HG03378 (cell line): ENCODE data around the gene KIZ.

ENCODE experiments used
- ATAC-seq: cut with Tn5 transposase; IDR thresholded peaks from one replicate; pipeline ENCODE4 v1.9.1; 2021; ENCODE audit warnings: mild to moderate bottlenecking, moderate library complexity; ENCODE audit not compliant: unreplicated experiment

The KIZ gene

GRCh38 chr20:21257192-21257591 is 131.3 kb downstream of the KIZ start:
- no peak for ATAC-seq

- no peak for ATAC-seq
Observed at GRCh38 chr20:21258411-21258810, 132.5 kb downstream of the KIZ start.

- no peak for ATAC-seq
Observed at GRCh38 chr20:21259346-21259745, 133.5 kb downstream of the KIZ start.

GRCh38 chr20:21262812-21263211 is 136.9 kb downstream of the KIZ start:
- no peak for ATAC-seq

GRCh38 chr20:21265261-21266190 is 139.6 kb downstream of the KIZ start:
- no peak for ATAC-seq

GRCh38 chr20:21266191-21266536 is 140.3 kb downstream of the KIZ start:
- ATAC-seq: no peak

GRCh38 chr20:21269772-21270171 is 143.9 kb downstream of the KIZ start:
- ATAC-seq: no peak

GRCh38 chr20:21270806-21271205 is 144.9 kb downstream of the KIZ start:
- ATAC-seq: no peak

- ATAC-seq: no peak
Observed at GRCh38 chr20:21272279-21272678, 146.4 kb downstream of the KIZ start.

- no peak for ATAC-seq
Observed at GRCh38 chr20:21272679-21273078, 146.8 kb downstream of the KIZ start.

- no peak for ATAC-seq
Observed at GRCh38 chr20:21273755-21274386, 148.0 kb downstream of the KIZ start.

- no peak for ATAC-seq
Observed at GRCh38 chr20:21278829-21279228, 152.9 kb downstream of the KIZ start.

GRCh38 chr20:21279706-21280521 is 154.0 kb downstream of the KIZ start:
- no peak for ATAC-seq

GRCh38 chr20:21280522-21281016 is 154.7 kb downstream of the KIZ start:
- no peak for ATAC-seq

- no peak for ATAC-seq
Observed at GRCh38 chr20:21286775-21287174, 160.9 kb downstream of the KIZ start.

GRCh38 chr20:21288587-21289370 is 162.9 kb downstream of the KIZ start:
- no peak for ATAC-seq

- no peak for ATAC-seq
Observed at GRCh38 chr20:21289651-21290050, 163.8 kb downstream of the KIZ start.

GRCh38 chr20:21291026-21291425 is 165.1 kb downstream of the KIZ start:
- no peak for ATAC-seq

GRCh38 chr20:21294755-21295154 is 168.9 kb downstream of the KIZ start:
- ATAC-seq: no peak
